Tibial artery (tissue), 4 donors: ENCODE results near the gene HACE1.

Experiments used
- DNase-seq, 2 donors: peaks; one replicate each; pipeline ENCODE4 v3.0.0-alpha.2; 2019
- H3K27ac ChIP-seq, 2 donors: fragments of 200-600 bp; sonication (generic) in 1 of 2; 1 replicate in 1 of 2; 2 replicates in 1 of 2; pipeline ENCODE4 v1.5.1; 2018 to 2019; ENCODE audit warnings: mild to moderate bottlenecking in 1 of 2
- H3K27me3 ChIP-seq, 2 donors: fragments of 200-600 bp; sonication (generic) in 1 of 2; one replicate each; pipeline versions ENCODE4 v1.5.1 to v1.6.0; 2016 to 2019
- H3K36me3 ChIP-seq, 3 donors: fragments of 200-600 bp; sonication (generic) in 2 of 3; one replicate each; pipeline ENCODE4 v1.5.1; 2016 to 2019; ENCODE audit warnings: mild to moderate bottlenecking in 2 of 3
- H3K4me1 ChIP-seq, 4 donors: fragments of 200-600 bp; sonication (generic) in 2 of 4; 1 replicate in 3 of 4; 2 replicates in 1 of 4; pipeline ENCODE4 v1.5.1; 2016 to 2019
- H3K4me3 ChIP-seq, 2 donors: fragments of 200-600 bp; sonication (generic) in 1 of 2; 1 replicate in 1 of 2; 2 replicates in 1 of 2; pipeline ENCODE4 v1.5.1; 2018 to 2019; ENCODE audit warnings: mild to moderate bottlenecking in 2 of 2
- H3K9me3 ChIP-seq, 3 donors: fragments of 200-600 bp; sonication (generic) in 1 of 3; one replicate each; pipeline ENCODE4 v1.5.1; 2016 to 2019
- intact Hi-C: fragments of 100-400 bp; cut with DNase I; formaldehyde crosslinking; loops from one replicate; pipeline ENCODE4 v1.15.0; 2023; ENCODE audit warnings: low total_unique reads
- TF ChIP-seq, protein P1 (sequence below), 2 experiments: fragments of 200-600 bp in 1 of 2; fragments of 450-650 bp in 1 of 2; IDR thresholded peaks; one replicate each; pipeline ENCODE4 v1.5.1; 2017 to 2019; ENCODE audit warnings: antibody characterized with exemption in 2 of 2, mild to moderate bottlenecking in 1 of 2, moderate library complexity in 1 of 2

HACE1 gene

GRCh38 chr6:104729433-104729832 lies 130.3 kb downstream of the HACE1 start:
- Histone ChIP-seq H3K9me3 (no peaks in the 10 kb centered on the region), H3K36me3 (peaks cover 5 to 10% (median 8%) of the 10 kb centered on the region in 3 donors), H3K27ac (no peak overlapping the region), H3K27me3 (no peaks in the 10 kb centered on the region), H3K4me3 (no peak overlapping the region), H3K4me1 (no peaks in the 10 kb centered on the region)
- intact Hi-C loops: no loop called here
- TF ChIP-seq, protein P1, sequence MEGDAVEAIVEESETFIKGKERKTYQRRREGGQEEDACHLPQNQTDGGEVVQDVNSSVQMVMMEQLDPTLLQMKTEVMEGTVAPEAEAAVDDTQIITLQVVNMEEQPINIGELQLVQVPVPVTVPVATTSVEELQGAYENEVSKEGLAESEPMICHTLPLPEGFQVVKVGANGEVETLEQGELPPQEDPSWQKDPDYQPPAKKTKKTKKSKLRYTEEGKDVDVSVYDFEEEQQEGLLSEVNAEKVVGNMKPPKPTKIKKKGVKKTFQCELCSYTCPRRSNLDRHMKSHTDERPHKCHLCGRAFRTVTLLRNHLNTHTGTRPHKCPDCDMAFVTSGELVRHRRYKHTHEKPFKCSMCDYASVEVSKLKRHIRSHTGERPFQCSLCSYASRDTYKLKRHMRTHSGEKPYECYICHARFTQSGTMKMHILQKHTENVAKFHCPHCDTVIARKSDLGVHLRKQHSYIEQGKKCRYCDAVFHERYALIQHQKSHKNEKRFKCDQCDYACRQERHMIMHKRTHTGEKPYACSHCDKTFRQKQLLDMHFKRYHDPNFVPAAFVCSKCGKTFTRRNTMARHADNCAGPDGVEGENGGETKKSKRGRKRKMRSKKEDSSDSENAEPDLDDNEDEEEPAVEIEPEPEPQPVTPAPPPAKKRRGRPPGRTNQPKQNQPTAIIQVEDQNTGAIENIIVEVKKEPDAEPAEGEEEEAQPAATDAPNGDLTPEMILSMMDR (IDR thresholded peaks at IDR 0.05): no peak
- no peak for DNase-seq

- Histone ChIP-seq H3K4me3 (no peak overlapping the region), H3K4me1 (no peaks in the 10 kb centered on the region), H3K36me3 (peaks cover under 1 to 5% (median 3%) of the 10 kb centered on the region in 3 donors), H3K27ac (no peak overlapping the region), H3K27me3 (no peaks in the 10 kb centered on the region), H3K9me3 (no peaks in the 10 kb centered on the region)
- TF ChIP-seq, protein P1 (IDR thresholded peaks at IDR 0.05): no peak
- no peak for DNase-seq
- intact Hi-C loops: no loop called here
Observed at GRCh38 chr6:104728448-104728847, 131.3 kb downstream of the HACE1 start.

GRCh38 chr6:104718672-104719071 lies 141.0 kb downstream of the HACE1 start:
- no peak for DNase-seq
- H3K4me1 ChIP-seq: no peaks in the 10 kb centered on the region
- no peaks in the 10 kb centered on the region for H3K9me3 ChIP-seq
- intact Hi-C loops: no loop called here
- no peaks in the 10 kb centered on the region for H3K27me3 ChIP-seq
- H3K27ac ChIP-seq: no peak overlapping the region
- H3K4me3 ChIP-seq: no peak overlapping the region
- TF ChIP-seq, protein P1 (IDR thresholded peaks at IDR 0.05): no peak
- H3K36me3 ChIP-seq: no peaks in the 10 kb centered on the region

DNA sequence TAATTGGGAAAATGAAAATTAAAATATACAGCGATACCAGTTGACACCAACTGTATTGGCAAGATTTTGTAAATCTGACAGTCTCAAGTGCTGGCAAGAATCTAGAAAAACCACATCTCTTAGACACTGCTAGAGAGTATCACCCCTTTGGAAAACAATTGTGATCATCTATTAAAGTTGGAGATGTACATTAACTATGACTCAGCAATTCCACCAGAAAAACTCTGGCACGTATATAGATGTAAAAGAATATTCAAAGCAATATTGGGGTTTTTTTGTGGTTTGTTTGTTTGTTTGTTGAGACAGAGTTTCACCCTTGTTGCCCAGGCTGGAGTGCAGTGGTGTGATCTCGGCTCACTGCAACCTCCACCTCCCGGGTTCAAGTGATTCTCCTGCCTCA lies 142.9 kb downstream of the HACE1 start:
- intact Hi-C loops: no loop called here
- H3K36me3 ChIP-seq: no peaks in the 10 kb centered on the region
- H3K4me3 ChIP-seq: no peak overlapping the region
- H3K27me3 ChIP-seq: no peaks in the 10 kb centered on the region
- no peaks in the 10 kb centered on the region for H3K9me3 ChIP-seq
- H3K4me1 ChIP-seq: no peaks in the 10 kb centered on the region
- no peak overlapping the region for H3K27ac ChIP-seq
- TF ChIP-seq, protein P1 (IDR thresholded peaks at IDR 0.05): no peak
- DNase-seq: no peak

DNA sequence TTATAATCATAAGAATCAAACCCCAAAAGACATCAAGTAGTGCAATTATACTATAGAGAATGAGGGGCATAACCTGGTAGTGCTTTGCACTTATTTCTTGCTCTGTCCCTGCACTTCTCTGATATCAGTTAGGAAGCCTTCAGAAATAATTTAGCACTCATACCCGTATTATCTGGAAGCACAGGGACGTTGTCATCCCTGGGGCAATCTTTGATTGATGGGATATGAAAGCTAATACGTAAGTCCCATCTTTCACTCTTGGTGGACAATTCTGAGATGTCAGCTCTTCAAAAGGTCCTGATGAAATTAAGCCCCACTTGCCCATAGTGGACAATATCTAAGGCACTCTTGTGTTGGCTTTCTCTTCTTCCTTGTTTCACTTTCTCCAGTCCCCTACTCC lies 144.9 kb downstream of the HACE1 start:
- no peaks in the 10 kb centered on the region for H3K36me3 ChIP-seq
- no peaks in the 10 kb centered on the region for H3K9me3 ChIP-seq
- intact Hi-C loops: no loop called here

More for the DNA sequence above, 144.9 kb downstream of the HACE1 start:
- DNase-seq: no peak
- TF ChIP-seq, protein P1 (IDR thresholded peaks at IDR 0.05): no peak
- H3K27me3 ChIP-seq: no peaks in the 10 kb centered on the region
- H3K4me3 ChIP-seq: no peak overlapping the region
- H3K4me1 ChIP-seq: no peaks in the 10 kb centered on the region
- no peak overlapping the region for H3K27ac ChIP-seq
